ENCODE data around the gene SRP72.

The SRP72 gene

DNA sequence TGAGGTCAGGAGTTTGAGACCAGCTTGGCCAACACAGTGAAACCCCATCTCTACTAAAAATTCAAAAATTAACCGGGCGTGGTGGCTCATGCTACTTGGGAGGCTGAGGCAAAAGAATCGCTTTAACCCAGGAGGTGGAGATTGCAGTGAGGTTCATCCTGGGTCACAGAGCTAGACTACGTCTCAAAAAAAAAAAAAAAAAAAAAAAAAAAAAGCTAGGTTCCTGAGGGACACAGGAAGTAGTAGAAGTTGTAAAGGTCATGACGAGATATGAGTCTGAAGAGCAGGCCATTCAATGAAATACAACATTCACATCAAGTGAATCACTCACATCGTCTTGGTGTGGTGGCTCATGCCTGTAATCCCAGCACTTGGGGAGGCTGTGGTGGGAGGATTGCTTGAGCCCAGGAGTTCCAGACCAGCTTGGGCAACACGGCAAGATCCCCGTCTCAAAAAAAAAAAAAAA is 1.1 kb upstream of the SRP72 start:
- DNase-seq = peak; percentile 74

DNA sequence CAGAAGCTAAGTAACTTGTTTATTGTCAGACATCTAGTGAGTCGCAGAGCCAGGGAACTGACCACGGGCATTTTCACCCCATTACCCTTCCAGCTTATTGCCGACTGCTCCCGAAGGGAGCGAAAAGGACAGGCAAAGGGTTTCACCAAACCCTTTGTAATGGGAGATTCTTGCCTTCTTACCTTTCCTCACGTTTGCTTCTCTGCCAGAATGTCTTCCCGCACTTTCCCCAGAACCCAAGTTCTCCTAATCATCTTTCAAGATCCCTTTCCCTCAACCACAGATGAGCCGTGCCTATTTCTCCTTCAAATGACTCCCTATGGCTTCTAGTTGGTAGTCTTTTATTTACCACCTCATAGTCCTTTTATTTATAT is 520 bp upstream of the SRP72 start:
- DNase-seq = no peak

DNA sequence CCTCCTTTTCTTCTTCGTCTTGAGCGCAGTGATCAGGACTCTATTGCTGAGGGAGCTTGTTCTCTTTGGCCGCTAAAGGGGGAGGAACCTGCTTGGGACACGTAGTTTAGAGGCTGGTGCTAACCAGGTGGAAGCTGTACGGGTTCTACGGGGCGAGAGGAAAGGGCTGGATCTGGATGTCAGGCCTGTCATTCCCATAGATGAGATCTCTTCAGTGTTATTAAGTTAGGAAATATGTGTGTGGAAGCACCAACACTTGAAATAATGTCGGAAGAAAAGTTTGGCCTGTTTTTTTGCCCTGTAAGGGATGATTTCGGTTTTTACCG is 643 bp downstream of the SRP72 start:
- peak; percentile 18 for DNase-seq

DNA sequence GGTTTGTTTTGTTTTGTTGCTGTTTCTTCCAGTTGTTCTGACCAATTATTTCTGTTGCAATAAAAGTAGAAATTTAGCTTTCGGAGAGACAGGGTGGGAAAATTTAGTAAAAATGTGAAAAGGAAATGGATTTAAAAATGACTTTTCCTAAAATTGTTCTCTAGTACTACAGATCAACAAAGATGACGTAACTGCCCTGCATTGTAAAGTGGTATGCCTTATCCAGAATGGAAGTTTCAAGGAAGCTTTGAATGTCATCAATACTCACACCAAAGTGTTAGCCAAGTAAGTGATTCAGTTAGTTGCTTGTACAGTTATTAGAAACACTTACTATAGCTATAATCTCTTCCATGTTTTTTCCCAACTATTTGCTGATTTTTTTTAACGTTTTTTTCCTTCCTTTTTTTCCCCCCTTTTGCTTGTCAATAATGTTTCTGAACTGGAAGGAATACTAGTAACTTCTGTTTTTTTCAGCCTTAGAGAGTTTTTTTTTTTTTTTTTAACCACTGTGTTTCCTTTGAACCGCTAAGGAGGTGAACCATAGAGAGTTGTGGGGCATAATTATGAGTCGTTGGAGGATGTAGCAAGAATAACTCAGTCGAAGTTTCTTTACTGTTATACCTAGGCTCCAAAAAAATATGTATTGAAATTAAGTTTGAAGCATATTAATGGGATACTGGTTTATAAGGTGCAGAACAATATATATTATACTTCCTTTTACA is 2.2 kb downstream of the SRP72 start:
- no peak for DNase-seq

DNA sequence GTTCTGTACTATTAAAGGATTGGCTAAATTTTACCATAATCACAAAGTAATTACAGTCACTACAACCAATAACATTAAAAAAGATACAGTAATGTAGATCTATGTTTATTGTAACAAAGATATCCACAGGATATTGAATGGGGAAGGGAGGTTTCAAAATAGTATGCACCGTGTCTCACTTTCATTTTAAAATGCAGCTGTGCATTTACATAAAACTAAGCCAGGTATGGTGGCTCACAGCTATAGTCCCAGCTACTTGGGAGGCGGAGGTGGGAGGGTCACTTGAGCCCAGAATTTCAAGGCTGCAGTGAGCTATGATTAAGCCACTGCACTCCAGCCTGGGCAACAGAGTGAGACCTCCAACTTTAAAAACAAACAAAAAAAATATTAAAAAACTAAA is 8.5 kb downstream of the SRP72 start:
- no peak for DNase-seq

DNA sequence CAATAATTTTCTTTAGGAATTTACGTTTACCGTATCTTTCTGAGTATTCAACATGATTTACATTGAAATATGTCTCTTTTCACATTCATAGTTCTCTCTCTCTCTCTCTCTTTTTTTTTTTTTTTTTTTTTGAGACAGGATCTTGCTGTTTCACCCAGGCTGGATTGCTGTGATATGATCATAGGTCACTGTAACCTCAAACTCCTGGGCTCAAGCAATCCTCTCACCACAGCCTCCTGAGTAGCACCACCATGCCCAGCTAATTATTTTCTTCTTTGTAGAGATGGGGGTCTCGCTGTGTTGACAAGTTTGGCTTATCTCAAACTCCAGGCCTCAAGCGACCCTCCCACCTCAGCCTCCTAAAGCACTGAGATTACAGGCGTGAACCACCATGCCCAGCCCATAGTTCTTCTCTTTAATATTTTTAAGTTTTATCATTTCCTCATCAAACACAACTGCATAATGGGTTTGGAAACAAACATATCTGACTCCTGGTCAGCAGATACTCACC is 9.8 kb downstream of the SRP72 start:
- no peak for DNase-seq

DNA sequence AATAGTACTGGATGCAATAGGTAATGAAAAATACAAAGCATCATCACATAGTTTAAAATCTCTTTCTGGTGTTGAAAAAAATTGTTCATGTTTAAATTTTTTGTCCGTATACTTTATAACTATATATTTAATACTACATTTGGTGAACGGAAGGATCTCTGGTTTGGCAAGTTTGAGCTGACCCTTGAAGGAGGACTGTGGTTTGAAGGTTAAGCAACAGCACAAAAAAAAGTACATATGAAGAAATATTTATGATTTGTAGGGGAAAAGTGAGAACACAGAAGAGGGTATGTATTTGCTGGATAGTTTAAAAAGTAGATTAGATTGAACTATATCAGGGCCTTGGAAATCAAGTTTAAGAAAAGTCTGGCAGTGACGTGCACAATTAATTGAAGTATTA is 13.3 kb downstream of the SRP72 start:
- no peak for DNase-seq

DNA sequence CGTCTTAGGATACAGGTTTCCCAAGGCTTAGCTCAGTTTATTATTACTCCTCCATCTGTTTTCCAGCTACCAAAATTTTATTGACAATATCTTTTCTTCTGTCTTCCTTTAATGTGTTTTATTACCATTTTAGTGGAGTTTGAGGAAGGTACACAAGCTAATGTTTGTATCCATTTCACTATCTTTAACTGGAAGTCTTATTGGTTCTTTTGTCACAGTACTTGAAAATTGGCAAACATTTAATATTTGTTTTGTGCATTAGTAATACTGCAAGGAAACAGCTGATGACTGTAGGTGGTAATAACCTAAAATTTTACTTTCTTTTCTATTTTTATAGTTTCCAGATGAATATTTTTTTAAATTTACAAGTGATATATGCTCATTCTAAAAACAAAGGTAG is 28.8 kb downstream of the SRP72 start:
- DNase-seq = no peak

DNA sequence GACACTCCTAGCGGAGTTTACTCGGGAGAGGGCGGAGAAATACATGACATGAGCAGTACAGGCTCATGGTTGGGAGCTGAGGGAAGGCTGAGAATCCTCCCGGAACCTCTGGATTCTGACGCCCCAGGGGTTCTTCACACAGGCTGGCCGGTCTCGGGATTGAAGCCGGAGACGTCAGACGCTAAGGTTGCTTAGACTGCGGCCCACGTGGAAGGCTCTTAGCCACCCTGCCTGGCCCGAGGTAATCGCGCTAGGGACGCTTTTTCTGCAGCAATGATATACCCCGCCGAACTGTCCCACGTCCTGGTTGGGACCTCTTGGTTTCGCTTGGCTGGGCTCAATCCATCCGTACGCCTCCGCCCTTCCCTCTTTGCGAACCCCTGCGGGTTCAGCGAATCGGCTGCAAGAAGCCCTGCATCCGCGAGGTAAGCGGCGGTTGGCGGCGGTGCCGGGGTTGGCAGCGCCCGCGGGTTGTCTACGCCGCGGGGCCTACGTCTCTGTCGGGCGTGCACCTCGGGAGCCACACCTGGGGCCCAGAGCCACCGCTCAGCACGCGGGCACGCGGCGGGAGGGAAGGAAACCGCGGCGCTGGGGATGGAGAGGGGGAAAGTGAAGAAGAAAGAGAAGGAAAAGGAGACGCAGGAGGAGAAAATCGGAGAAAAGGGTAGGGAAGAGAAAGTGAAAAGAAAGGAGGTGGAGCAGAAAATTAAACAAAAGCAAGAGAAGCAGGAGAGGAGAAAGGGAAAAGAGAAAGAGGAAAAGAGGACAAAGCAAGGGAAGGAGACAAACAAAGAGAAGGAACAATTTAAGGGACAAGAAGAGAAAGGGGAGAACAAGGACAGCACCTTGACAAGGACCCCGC is 38.1 kb downstream of the SRP72 start, which contains the start of gene ARL9:
ARL9 (plus strand) TSS at position 523 of the 862 bp plus-strand sequence; CDS start at position 595, 72 bp downstream.
- DNase-seq = peak; percentile 45

DNA sequence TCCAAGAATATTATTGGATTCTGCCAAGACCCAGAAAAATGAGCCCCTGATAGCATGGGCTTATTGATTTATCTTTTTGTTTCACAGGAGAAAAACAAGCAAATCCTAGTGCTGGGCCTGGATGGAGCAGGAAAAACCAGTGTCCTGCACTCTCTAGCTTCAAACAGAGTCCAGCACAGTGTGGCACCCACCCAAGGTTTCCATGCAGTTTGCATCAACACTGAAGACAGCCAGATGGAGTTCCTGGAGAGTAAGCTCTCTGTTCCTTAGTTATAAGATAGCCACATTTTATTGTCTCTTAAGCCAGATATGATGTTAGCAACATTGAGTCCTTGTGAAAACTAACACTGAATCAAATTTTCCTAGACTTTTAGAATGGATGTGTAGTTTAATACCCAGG is 43.7 kb downstream of the SRP72 start:
- DNase-seq = no peak

DNA sequence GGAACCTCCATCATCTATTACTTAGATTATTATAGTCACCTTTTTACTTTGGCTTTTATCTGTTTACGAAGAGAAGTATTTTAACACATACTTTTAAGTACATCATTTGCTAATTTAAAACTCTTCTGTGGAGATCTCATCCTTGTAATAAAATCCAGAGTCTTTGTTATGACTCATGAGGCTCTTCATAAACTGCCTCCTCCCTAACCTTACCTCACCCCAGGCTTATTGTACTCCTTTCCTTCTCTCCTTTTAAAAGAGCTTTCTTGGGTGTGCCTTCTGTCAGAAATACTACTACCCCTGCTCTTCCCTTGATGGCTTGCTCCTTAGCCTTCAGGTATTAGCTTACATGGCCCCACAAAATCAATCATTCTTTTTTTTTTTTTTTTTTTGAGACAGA is 44.7 kb downstream of the SRP72 start:
- peak; percentile 45 for DNase-seq

DNA sequence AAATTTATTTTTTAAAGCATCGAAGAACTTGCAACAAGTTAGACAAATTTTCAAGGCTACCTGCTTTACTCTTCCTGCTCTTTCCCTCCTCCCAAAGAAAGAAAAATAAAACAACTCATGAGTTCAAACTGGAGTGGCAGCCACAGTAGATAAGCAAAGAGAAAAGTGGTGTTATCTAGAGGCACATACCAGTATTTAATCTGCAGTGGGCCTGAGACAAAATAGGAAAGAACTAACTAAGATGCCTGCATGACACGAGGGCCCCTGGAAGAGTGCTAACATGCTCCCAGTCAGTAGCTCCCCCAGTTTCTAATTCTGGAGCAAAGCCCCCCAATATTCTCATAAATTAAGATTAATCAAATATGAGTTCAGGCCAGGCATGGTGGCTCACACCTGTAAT is 46.1 kb downstream of the SRP72 start:
- DNase-seq = no peak

DNA sequence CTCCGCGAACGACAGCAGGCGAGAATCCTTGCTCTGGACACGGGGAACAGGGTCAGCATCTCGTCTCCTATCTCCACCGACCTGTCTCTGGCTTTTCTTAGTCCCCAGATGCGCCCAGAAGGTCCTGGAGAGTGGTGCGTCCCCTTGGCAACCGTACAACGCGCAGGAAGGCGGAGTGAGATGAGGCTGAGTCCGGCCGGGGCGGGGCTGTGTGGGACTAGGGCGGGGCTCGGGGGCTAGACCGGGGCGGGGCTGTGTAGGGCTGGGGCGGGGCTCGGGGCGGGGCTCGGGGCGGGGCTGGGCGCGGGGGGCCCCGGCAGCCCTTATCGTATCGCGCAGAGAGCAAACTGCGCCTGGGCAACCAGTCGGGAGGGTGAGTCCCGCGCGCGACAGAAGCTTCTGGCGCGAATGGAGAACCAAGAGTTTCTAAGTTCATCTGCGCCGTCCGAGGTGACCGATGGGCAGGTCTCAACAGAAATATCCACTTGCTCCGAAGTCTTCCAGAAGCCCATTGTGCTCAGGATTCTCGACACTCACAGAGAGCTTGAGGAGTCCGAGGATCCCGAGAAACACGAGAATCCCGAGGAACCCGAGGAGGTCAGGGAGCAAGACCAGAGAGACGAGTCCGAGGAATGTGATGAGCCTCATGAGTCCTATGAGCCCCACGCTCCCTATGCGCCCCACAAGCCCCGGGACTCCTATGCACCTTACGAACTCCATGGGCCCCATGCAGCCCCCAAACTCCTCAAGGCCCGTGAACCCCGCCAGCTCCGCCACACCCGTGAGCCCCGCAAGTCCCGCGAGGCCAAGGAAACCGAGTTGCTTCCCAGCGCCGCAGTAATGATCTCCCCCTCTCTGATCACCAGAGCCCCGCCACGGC is 63.1 kb downstream of the SRP72 start:
- peak; percentile 72 for DNase-seq

DNA sequence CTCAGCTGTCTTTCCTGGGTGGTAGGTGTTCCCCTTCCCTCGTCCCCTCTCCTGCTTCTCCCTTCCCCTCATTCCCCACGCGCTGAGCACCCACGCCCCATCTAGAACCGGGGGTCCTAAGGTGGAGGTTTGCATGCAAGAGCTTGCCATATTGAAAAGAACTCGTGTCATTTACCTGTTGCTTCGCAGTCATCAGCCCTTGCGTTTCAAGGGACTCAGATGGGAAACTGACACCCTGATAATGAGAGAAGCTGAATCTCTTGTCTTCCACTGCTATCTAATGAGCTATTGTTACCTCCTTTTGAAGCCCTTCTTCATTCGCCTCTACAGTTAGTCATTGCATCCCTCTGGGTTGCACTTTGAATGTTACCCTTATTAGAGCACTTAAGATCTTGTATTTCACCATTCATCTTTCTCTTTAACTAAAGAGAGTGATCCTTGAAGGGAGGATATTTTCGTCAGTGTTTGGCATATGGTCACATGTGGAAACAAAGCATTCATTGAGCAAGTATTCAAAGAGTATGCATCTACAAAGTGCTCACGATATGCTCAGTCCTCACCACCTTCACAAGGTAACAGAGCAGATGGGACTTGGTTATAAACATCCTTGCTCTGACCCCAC is 63.8 kb downstream of the SRP72 start:
- no peak for DNase-seq

DNA sequence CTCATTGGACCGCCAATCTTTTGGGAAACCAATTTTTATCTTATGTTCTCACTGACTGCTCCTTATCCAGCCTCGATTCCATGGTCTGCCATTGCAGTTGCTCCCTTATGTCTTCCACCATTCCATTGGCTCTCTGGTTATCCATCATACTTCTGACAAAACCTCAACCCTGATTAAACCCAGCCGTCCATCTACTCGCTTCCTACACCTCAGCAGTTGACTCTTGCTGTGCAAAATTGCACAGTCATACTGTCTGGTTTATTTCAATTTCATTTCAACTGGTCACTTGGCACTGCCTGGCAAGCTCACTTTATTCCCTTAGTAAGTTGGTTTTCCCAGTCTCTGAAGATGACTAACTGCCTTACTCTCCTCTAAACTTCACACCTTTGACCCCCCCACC is 64.4 kb downstream of the SRP72 start:
- no peak for DNase-seq

DNA sequence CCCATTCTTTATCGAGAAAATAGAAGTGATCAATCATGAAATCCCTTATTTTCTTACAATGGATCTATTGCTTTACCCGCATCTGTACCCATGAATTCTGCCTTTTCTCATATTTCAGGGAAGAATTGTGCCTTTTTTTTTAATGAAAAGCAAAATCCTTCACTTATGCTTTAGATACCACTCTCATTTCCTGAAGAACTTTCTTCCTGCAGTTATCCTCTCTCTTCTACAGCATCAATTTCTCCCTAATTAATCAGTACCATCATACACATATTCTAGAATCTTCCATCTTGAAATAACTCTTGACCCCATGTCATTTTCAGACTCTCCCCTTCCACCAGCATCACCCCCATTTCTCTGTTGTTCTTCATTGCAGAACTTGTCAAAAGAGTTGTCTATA is 64.8 kb downstream of the SRP72 start:
- DNase-seq = no peak

DNA sequence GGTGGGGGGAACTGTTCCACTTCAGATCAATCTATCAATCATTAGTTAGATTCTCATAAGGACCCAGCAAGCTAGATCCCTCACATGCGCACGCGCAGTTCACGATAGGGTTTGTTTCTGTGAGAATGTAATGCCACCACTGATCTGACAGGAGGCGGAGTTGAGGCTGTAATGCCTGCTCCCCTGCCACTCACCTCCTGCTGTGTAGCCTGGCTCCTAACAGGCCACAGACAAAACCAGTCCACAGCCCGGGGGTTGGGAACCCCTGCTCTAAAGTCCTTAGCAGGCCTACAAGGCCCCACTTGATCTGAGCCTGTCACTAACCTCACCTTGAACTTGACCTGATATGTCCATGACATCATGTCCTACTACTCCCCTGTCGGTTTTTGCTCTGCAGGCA is 68.5 kb downstream of the SRP72 start:
- DNase-seq = no peak

DNA sequence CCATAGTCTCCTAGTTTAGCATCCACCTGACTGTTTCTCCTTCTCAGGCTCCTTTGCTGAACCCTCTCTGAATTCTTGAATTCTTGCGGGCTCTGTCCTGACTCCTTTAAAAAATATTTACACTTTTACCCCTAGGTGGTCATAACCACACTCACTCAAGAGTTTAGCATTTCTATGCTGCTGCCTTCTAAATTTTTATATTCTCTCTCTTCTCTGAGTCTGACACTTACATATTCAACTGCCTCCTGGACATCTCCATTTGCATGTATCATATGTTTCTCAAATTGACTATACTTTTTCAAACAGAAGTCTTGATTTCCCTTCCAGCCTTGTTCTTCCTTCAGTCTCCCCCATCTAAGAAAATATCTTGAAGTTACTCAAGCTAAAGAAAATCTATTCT is 69.7 kb downstream of the SRP72 start:
- no peak for DNase-seq

DNA sequence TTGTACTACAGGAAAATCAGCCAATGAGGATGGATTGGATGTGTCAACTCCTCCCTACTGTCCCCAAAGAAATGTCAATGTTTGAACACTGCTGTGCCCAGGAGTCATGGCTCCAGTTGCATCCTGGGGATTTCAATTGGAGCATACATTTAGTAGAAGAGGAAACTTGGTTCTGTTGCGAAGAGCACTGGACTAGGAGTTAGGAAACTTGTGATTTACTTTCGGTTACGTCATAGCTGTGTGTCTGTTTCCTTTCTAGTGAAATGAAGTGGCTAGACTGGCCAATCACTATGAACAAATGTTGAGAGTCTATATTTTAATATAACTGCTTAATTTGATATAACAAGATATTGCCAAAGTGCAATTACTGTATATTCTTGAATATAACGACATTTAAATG is 73.4 kb downstream of the SRP72 start:
- DNase-seq = no peak

DNA sequence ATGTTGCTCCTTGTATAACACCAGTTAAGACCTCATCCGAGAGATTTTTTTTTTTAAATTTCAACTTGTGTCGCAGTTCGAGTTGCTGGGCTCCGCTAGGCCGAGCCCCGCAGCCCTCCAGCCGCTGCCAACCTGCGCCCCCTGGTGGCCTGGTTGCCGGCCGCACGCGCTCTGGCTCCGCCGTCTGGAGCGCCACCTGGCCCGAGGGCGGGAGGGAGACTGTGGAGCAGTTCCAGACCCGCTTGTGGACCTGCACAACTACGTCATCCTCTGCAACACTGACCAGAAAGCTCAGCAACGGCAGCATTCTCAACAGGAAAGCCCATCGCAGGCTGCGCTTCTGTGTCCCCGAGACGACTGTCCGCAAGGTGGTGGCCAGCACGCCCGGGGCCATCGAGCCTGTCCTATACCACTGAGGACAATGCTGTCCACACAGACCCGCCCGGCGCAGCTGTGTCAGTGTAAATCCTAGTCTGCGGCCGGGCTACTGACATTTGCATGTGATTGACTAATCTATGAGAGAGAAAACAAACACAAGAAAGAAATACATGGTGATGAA is 77.2 kb downstream of the SRP72 start:
- peak; percentile 43 for DNase-seq

DNA sequence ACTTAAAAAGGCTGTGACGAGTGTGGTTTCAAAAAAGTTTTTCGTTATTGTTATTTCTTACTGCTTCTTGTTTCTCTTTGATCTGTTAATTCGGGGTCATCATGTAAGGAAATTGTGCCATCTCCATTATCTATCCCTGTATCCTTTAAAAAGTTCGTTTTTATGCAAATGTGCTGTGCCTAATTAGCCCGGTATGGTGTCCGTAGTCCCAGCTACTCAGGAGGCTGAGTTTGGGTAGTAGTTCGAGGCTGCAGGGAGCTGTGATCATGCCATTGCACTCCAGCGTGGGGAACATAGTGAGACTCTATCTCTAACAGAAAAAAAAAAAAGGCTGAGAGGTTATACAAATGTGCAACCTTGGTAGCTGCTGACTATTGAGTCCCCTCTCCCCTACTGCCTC is 83.2 kb downstream of the SRP72 start:
- DNase-seq = no peak

DNA sequence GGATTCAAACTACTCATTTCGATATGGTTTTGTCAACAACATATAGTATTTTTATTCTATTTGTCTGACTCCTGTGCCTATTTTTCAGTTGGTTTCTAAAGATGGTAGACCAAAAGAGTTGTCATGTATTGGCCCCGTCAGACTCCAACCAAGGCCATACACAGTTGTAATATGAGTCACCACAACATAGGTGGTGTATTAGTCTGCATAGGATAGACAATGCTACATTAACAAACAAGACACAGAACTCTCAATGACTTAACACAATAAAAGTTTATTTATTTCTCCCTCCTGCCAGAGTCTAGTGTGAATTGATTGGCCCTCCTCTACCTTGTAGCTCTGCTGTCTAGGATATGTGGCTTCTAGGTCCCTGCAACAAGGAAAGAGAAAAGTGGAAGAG is 84.1 kb downstream of the SRP72 start:
- DNase-seq = no peak
